Mesothelial cell of epicardium (in vitro differentiated cells): ENCODE data around the gene FZD10. TPM values are rescaled to one million over a fixed set of nuclear protein-coding genes. Genes with fewer than 3 reads are reported as not detected.

Source experiments
- DNase-seq, 2 experiments: peaks; one replicate each; pipeline ENCODE4 v3.0.0; 2021; ENCODE audit warnings: low spot score in 2 of 2; ENCODE audit not compliant: unreplicated experiment in 2 of 2
- H3K27ac Mint-ChIP-seq: 2 replicates; pipeline ENCODE4 v1.8.0; 2021; ENCODE audit warnings: mixed read lengths
- H3K27me3 Mint-ChIP-seq: 2 replicates; pipeline ENCODE4 v1.8.0; 2021; ENCODE audit warnings: low read depth, mixed read lengths
- H3K36me3 Mint-ChIP-seq: 2 replicates; pipeline ENCODE4 v1.8.0; 2021; ENCODE audit warnings: mixed read lengths
- H3K4me1 Mint-ChIP-seq: 2 replicates; pipeline ENCODE4 v1.8.0; 2021; ENCODE audit warnings: mixed read lengths
- H3K4me3 Mint-ChIP-seq: 2 replicates; pipeline ENCODE4 v1.8.0; 2021; ENCODE audit warnings: mild to moderate bottlenecking, moderate library complexity, mixed read lengths
- H3K9me3 Mint-ChIP-seq: 2 replicates; pipeline ENCODE4 v1.8.0; 2021; ENCODE audit warnings: mixed read lengths
- CTCF ChIP-seq: fragments of 200-600 bp; sonication (generic); IDR thresholded peaks from one replicate; pipeline ENCODE4 v1.5.0; 2021; ENCODE audit warnings: antibody characterized with exemption; ENCODE audit not compliant: unreplicated experiment
- total RNA-seq: library from RNA; stranded (reverse); gene quantifications from 3 replicates; pipeline ENCODE4 v1.2.1, GENCODE V29; 2021

FZD10 gene
- total RNA-seq, 1 donor from 2014 or later, result 2.5 TPM

GRCh38 chr12:130184404-130185090, 22.3 kb downstream of the FZD10 start:
- Mint-ChIP-seq H3K9me3 (peaks cover 14% of the 10 kb centered on the region), H3K4me3 (no peak overlapping the region), H3K4me1 (peaks cover 4% of the 10 kb centered on the region), H3K36me3 (no peaks in the 10 kb centered on the region), H3K27me3 (peaks cover 22% of the 10 kb centered on the region), H3K27ac (no peak overlapping the region)
- TF ChIP-seq CTCF, result no peak
- no peak for DNase-seq

- DNase-seq, result no peak
- H3K4me3 Mint-ChIP-seq, result no peak overlapping the region
- H3K27ac Mint-ChIP-seq, result no peak overlapping the region
- no peak for TF ChIP-seq CTCF
- H3K27me3 Mint-ChIP-seq, result peaks cover 20% of the 10 kb centered on the region
- H3K4me1 Mint-ChIP-seq, result peaks cover 4% of the 10 kb centered on the region
- no peaks in the 10 kb centered on the region for H3K36me3 Mint-ChIP-seq
- H3K9me3 Mint-ChIP-seq, result peaks cover 14% of the 10 kb centered on the region
Measured at GRCh38 chr12:130185455-130186391, 23.5 kb downstream of the FZD10 start.

GRCh38 chr12:130186651-130187268, 24.5 kb downstream of the FZD10 start:
- DNase-seq, result no peak
- H3K27ac Mint-ChIP-seq, result no peak overlapping the region

GRCh38 chr12:130192642-130193345, 30.5 kb downstream of the FZD10 start:
- TF ChIP-seq CTCF, result no peak
- Mint-ChIP-seq H3K4me3 (no peak overlapping the region), H3K9me3 (no peaks in the 10 kb centered on the region), H3K36me3 (no peaks in the 10 kb centered on the region), H3K4me1 (no peaks in the 10 kb centered on the region), H3K27me3 (peaks cover 36% of the 10 kb centered on the region), H3K27ac (no peak overlapping the region)
- DNase-seq, result no peak

More at GRCh38 chr12:130186651-130187268, 24.5 kb downstream of the FZD10 start:
- peaks cover 4% of the 10 kb centered on the region for H3K4me1 Mint-ChIP-seq
- TF ChIP-seq CTCF, result no peak
- H3K36me3 Mint-ChIP-seq, result no peaks in the 10 kb centered on the region
- peaks cover 18% of the 10 kb centered on the region for H3K27me3 Mint-ChIP-seq
- H3K4me3 Mint-ChIP-seq, result no peak overlapping the region
- H3K9me3 Mint-ChIP-seq, result peaks cover 10% of the 10 kb centered on the region

- no peaks in the 10 kb centered on the region for H3K9me3 Mint-ChIP-seq
Measured at GRCh38 chr12:130194154-130194553, 31.9 kb downstream of the FZD10 start.

More at GRCh38 chr12:130194154-130194553, 31.9 kb downstream of the FZD10 start:
- no peak for DNase-seq
- no peaks in the 10 kb centered on the region for H3K36me3 Mint-ChIP-seq
- no peak overlapping the region for H3K27ac Mint-ChIP-seq
- TF ChIP-seq CTCF, result no peak
- H3K4me1 Mint-ChIP-seq, result no peaks in the 10 kb centered on the region
- H3K4me3 Mint-ChIP-seq, result no peak overlapping the region
- peaks cover 40% of the 10 kb centered on the region for H3K27me3 Mint-ChIP-seq
